Body of pancreas (tissue), 4 donors: ENCODE measurements around the gene TMC7.

Experiments
- CTCF ChIP-seq, 7 experiments: fragments of 450-650 bp in 4 of 7; fragments of 200-600 bp in 3 of 7; sonication (generic) in 3 of 7; IDR thresholded peaks; one replicate each; pipeline ENCODE4 v1.5.1; 2016 to 2019; ENCODE audit warnings: antibody characterized with exemption in 7 of 7
- POLR2A ChIP-seq, 3 donors: fragments of 450-650 bp; IDR thresholded peaks; one replicate each; pipeline ENCODE4 v1.6.1; 2016; ENCODE audit warnings: antibody characterized with exemption in 3 of 3, mild to moderate bottlenecking in 2 of 3

- TF ChIP-seq CTCF (IDR thresholded peaks at IDR 0.05) (no peak), POLR2A (IDR thresholded peaks at IDR 0.05) (no peak)
Measured at GRCh38 chr16:18959031-18959505, 24.7 kb upstream of the TMC7 start.
